Karpas-422 (cell line): ENCODE data around the gene RPL27A. TPM values are rescaled to one million over a fixed set of nuclear protein-coding genes. Genes with fewer than 3 reads are reported as not detected.
A peak's percentile ranks its signal among the peaks of the same experiment; 100 is the strongest.

Experiments used
- DNase-seq: peaks from one replicate; pipeline ENCODE4 v3.0.0-alpha.2; 2015
- H2AFZ ChIP-seq: fragments of 200-600 bp; sonication (generic); 2 replicates; pipeline ENCODE4 v1.6.1; 2014; ENCODE audit warnings: antibody characterized with exemption, low read length, mixed read lengths
- H3K27ac ChIP-seq: fragments of 200-600 bp; sonication (generic); 2 replicates; pipeline ENCODE4 v1.5.1; 2014; ENCODE audit warnings: mild to moderate bottlenecking, low read length, moderate library complexity
- H3K27me3 ChIP-seq: fragments of 200-600 bp; sonication (generic); 2 replicates; pipeline ENCODE4 v1.6.1; 2014; ENCODE audit warnings: low read length, mixed read lengths
- H3K36me3 ChIP-seq: fragments of 200-600 bp; sonication (generic); 2 replicates; pipeline ENCODE4 v1.6.1; 2014; ENCODE audit warnings: low read length, mixed read lengths; ENCODE audit not compliant: insufficient read depth
- H3K4me1 ChIP-seq: fragments of 200-600 bp; sonication (generic); 2 replicates; pipeline ENCODE4 v1.6.1; 2014; ENCODE audit warnings: mild to moderate bottlenecking, low read length, mixed read lengths
- H3K4me2 ChIP-seq: fragments of 200-600 bp; sonication (generic); 2 replicates; pipeline ENCODE4 v1.6.1; 2014; ENCODE audit warnings: low read length, low read depth, mild to moderate bottlenecking; ENCODE audit not compliant: poor library complexity, severe bottlenecking
- H3K4me3 ChIP-seq: fragments of 200-600 bp; sonication (generic); 2 replicates; pipeline ENCODE4 v1.5.1; 2014; ENCODE audit warnings: mild to moderate bottlenecking, antibody characterized with exemption, low read length, mixed read lengths
- H3K79me2 ChIP-seq: fragments of 200-600 bp; sonication (generic); 2 replicates; pipeline ENCODE4 v1.6.1; 2014; ENCODE audit warnings: mild to moderate bottlenecking, low read length, mixed read lengths
- H3K9ac ChIP-seq: fragments of 200-600 bp; sonication (generic); 2 replicates; pipeline ENCODE4 v1.6.0; 2014; ENCODE audit warnings: low read length
- H3K9me2 ChIP-seq: fragments of 200-600 bp; sonication (generic), shearing (Covaris generic); replicated peaks from 2 replicates; pipeline ENCODE4 v1.6.0; 2014; ENCODE audit warnings: mild to moderate bottlenecking, low read length, moderate library complexity; ENCODE audit not compliant: insufficient read depth
- H3K9me3 ChIP-seq: fragments of 300-700, 200-600 bp; sonication (generic); 2 replicates; pipeline ENCODE4 v1.6.1; 2014; ENCODE audit warnings: low read length, mixed read lengths
- H4K20me1 ChIP-seq: fragments of 200-600 bp; sonication (generic); 2 replicates; pipeline ENCODE4 v1.6.1; 2014; ENCODE audit warnings: mild to moderate bottlenecking, antibody characterized with exemption, low read length, low read depth; ENCODE audit not compliant: insufficient read depth
- small RNA-seq: library from RNA; depleted of rRNA; stranded (forward); fragments of <200 nt; gene quantifications from one replicate; pipeline ENCODE3, GENCODE V24; 2014
- total RNA-seq: library from RNA; depleted of rRNA; stranded (reverse); fragments of >200 nt; shearing (Covaris generic); gene quantifications from 2 replicates; pipeline ENCODE4 v1.2.3, GENCODE V29; 2014; ENCODE audit warnings: low replicate concordance; rRNA removed

Gene RPL27A
- total RNA-seq, 1 experiment from 2014 or later, result 2,423 TPM

- Histone ChIP-seq H2AFZ (no peak overlapping the region), H3K9ac (no peak overlapping the region), H3K9me2 (no peaks in the 10 kb centered on the region), H3K79me2 (no peaks in the 10 kb centered on the region), H3K9me3 (no peaks in the 10 kb centered on the region), H3K4me3 (no peak overlapping the region), H3K27ac (no peak overlapping the region), H4K20me1 (no peaks in the 10 kb centered on the region), H3K36me3 (no peaks in the 10 kb centered on the region), H3K27me3 (no peaks in the 10 kb centered on the region), H3K4me1 (peaks cover 23% of the 10 kb centered on the region), H3K4me2 (no peak overlapping the region)
- DNase-seq, result no peak
Observed at GRCh38 chr11:8732324-8732670, 49.7 kb downstream of the RPL27A start.

GRCh38 chr11:8732748-8733241 lies 50.2 kb downstream of the RPL27A start:
- no peaks in the 10 kb centered on the region for H3K9me2 ChIP-seq

GRCh38 chr11:8733852-8734251 lies 51.3 kb downstream of the RPL27A start:
- H3K36me3 ChIP-seq, result no peaks in the 10 kb centered on the region

More at GRCh38 chr11:8732748-8733241, 50.2 kb downstream of the RPL27A start:
- no peaks in the 10 kb centered on the region for H4K20me1 ChIP-seq
- no peaks in the 10 kb centered on the region for H3K27me3 ChIP-seq
- no peak for DNase-seq
- H3K36me3 ChIP-seq, result no peaks in the 10 kb centered on the region
- H3K4me2 ChIP-seq, result no peak overlapping the region
- no peak overlapping the region for H2AFZ ChIP-seq
- no peak overlapping the region for H3K4me3 ChIP-seq
- no peak overlapping the region for H3K9ac ChIP-seq
- peaks cover 23% of the 10 kb centered on the region for H3K4me1 ChIP-seq
- no peaks in the 10 kb centered on the region for H3K79me2 ChIP-seq
- no peak overlapping the region for H3K27ac ChIP-seq
- no peaks in the 10 kb centered on the region for H3K9me3 ChIP-seq

DNA sequence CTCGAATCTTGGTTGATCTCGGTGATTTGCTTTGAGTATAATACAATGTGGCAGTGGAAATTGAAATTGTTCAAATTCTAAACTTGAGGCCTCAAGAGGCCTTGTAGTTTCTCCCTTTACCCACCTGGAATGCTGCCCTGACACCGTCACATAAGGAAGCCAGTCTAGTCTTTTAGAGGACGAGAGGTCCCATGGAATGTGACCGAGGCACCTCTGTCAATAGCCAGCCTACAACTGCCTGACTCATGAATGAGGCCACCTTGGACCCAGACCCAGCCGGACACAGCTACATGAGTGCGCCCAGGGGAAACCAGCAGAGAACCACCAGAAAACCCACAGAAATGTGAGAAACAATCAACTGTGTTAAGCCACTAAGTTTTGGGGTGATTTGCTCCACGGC lies 52.5 kb downstream of the RPL27A start:
- DNase-seq, result no peak
- Histone ChIP-seq H2AFZ (no peak overlapping the region), H3K36me3 (no peaks in the 10 kb centered on the region), H3K4me1 (peaks cover 23% of the 10 kb centered on the region), H3K9me2 (no peaks in the 10 kb centered on the region), H3K9ac (no peak overlapping the region), H3K9me3 (no peaks in the 10 kb centered on the region), H3K4me2 (no peak overlapping the region), H3K27ac (no peak overlapping the region), H3K4me3 (no peak overlapping the region), H4K20me1 (no peaks in the 10 kb centered on the region), H3K27me3 (no peaks in the 10 kb centered on the region), H3K79me2 (no peaks in the 10 kb centered on the region)

More at GRCh38 chr11:8733852-8734251, 51.3 kb downstream of the RPL27A start:
- H3K4me2 ChIP-seq, result no peak overlapping the region
- H4K20me1 ChIP-seq, result no peaks in the 10 kb centered on the region
- H3K4me1 ChIP-seq, result peaks cover 23% of the 10 kb centered on the region
- no peaks in the 10 kb centered on the region for H3K79me2 ChIP-seq
- DNase-seq, result no peak
- H3K9ac ChIP-seq, result no peak overlapping the region
- H3K4me3 ChIP-seq, result no peak overlapping the region
- H3K27ac ChIP-seq, result 0 out of 2 replicates have a peak overlapping the region, but pooled peaks have one; percentile 30
- H3K9me3 ChIP-seq, result no peaks in the 10 kb centered on the region
- no peaks in the 10 kb centered on the region for H3K9me2 ChIP-seq
- H2AFZ ChIP-seq, result no peak overlapping the region
- H3K27me3 ChIP-seq, result no peaks in the 10 kb centered on the region

GRCh38 chr11:8739309-8739793 lies 56.8 kb downstream of the RPL27A start:
- Histone ChIP-seq H3K9me3 (no peaks in the 10 kb centered on the region), H3K27me3 (no peaks in the 10 kb centered on the region), H3K4me2 (no peak overlapping the region), H3K36me3 (no peaks in the 10 kb centered on the region), H3K27ac (no peak overlapping the region), H3K4me1 (no peaks in the 10 kb centered on the region), H4K20me1 (no peaks in the 10 kb centered on the region), H3K4me3 (no peak overlapping the region), H3K9ac (no peak overlapping the region), H3K9me2 (no peaks in the 10 kb centered on the region), H2AFZ (no peak overlapping the region), H3K79me2 (no peaks in the 10 kb centered on the region)
- no peak for DNase-seq

Small RNA genes within 50 kb of the gene (small RNA-seq; reads per million reads assigned to genes)
- not detected for gene SNORA3A
- gene SNORA3B, result 1.3 reads per million, percentile 39 among the genes with 10 or more reads in this experiment

Other genes starting within 250 kb of the RPL27A start
- gene STK33, start 88.6 kb upstream of the RPL27A start, total RNA-seq, result 17.0 and 20.2 TPM in 2 replicates
- 13.3 and 15.3 TPM in 2 replicates for gene TRIM66, start 127 bp upstream of the RPL27A start, total RNA-seq
- 15.1 and 16.1 TPM in 2 replicates for gene AKIP1, start 228.4 kb downstream of the RPL27A start, total RNA-seq